ENCODE data around the gene PMM1. TPM values are rescaled to one million over a fixed set of nuclear protein-coding genes. Genes with fewer than 3 reads are reported as not detected.

Gene PMM1
- total RNA-seq, 1 experiment from 2014 or later: 30.5 TPM

DNA sequence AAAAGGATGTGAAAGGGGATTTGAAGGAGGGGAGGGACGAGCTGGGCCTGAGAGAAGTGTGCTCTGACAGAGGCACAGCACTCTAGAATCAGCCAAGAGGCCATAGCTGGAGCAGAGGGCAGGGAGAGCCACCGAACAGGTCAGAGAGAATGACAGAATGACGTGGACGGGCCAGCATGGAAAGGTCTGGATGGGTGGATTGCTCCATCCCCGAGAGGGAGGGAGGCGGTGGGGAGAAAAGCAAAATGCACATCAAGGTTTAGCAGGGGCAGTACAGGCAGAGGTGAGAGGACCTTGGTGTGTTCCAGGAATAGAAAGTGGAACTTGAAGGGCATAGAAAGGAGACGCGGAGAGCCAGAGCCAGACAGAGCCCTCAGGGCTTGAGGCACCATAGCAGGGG lies 6.9 kb downstream of the PMM1 start:
- ChIA-PET CTCF (no interaction called here), POLR2A (no interaction called here)
- Histone ChIP-seq H3K9me3 (ENCODE audit: control insufficient read depth, insufficient read depth, low read depth, low read length) (no peaks in the 10 kb centered on the region), H3K4me1 (ENCODE audit: control insufficient read depth, insufficient read depth, low read length) (peaks cover 2% of the 10 kb centered on the region; the same call in 1 of the 2 replicates), H3K4me3 (ENCODE audit: low read depth in 2 of 2, low read length in 2 of 2) (no peak overlapping the region), H3K27me3 (ENCODE audit: control insufficient read depth, insufficient read depth, low read length) (no peaks in the 10 kb centered on the region), H3K36me3 (ENCODE audit: control insufficient read depth, insufficient read depth, low read length) (no peaks in the 10 kb centered on the region), H3K27ac (ENCODE audit: low read length) (no peak overlapping the region)
- intact Hi-C loops (cut with micrococcal nuclease; ENCODE audit: unreplicated experiment) (no loop called here), in situ Hi-C loops (cut with HindIII; ENCODE audit: low pct_unique_long_range_greater_than_20kb, low sequenced_read_pairs) (no loop called here)
- no TSS peak for BruUV-seq (replicated peaks)
- ATAC-seq (no peak), DNase-seq (ENCODE audit: low read depth, low spot score) (no peak)
- TF ChIP-seq POLR2AphosphoS5 (IDR thresholded peaks at IDR 0.05; ENCODE audit: low read depth, low read length) (no peak), TCF7L2 (IDR thresholded peaks at IDR 0.05; ENCODE audit: low read depth, low read length) (no peak), SIN3A (IDR thresholded peaks at IDR 0.05; ENCODE audit: borderline replicate concordance, insufficient read depth, low read depth, low read length) (no peak)

DNA sequence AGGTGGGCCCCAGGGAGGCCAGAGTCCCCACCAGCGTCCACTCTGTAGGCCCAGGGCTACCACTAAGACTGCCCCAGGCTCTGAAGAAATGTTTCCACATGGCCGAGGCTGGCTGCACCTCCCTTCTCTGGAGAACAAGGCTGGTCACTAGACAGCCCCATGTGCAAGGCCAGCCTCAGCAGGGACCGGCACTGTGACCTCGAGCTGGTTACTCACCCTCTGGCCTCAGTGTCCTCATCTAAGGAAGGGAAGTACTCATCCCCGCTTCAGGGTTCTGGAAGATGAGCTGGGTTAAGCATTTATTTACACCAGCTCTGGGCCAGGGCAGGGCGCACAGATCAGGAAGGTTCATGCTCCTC lies 9.7 kb downstream of the PMM1 start:
- CTCF ChIA-PET: no interaction called here
- no TSS peak for BruUV-seq (replicated peaks)
- Histone ChIP-seq H3K4me1 (ENCODE audit: control insufficient read depth, insufficient read depth, low read length) (no peaks in the 10 kb centered on the region; the same call in 1 of the 2 replicates), H3K27ac (ENCODE audit: low read length) (no peak overlapping the region), H3K36me3 (ENCODE audit: control insufficient read depth, insufficient read depth, low read length) (no peaks in the 10 kb centered on the region), H3K4me3 (ENCODE audit: low read depth in 2 of 2, low read length in 2 of 2) (no peak overlapping the region), H3K9me3 (ENCODE audit: control insufficient read depth, insufficient read depth, low read depth, low read length) (no peaks in the 10 kb centered on the region), H3K27me3 (ENCODE audit: control insufficient read depth, insufficient read depth, low read length) (no peaks in the 10 kb centered on the region)
- no peak for TF ChIP-seq POLR2AphosphoS5 (IDR thresholded peaks at IDR 0.05; ENCODE audit: low read depth, low read length)
- TF ChIP-seq, protein P1, sequence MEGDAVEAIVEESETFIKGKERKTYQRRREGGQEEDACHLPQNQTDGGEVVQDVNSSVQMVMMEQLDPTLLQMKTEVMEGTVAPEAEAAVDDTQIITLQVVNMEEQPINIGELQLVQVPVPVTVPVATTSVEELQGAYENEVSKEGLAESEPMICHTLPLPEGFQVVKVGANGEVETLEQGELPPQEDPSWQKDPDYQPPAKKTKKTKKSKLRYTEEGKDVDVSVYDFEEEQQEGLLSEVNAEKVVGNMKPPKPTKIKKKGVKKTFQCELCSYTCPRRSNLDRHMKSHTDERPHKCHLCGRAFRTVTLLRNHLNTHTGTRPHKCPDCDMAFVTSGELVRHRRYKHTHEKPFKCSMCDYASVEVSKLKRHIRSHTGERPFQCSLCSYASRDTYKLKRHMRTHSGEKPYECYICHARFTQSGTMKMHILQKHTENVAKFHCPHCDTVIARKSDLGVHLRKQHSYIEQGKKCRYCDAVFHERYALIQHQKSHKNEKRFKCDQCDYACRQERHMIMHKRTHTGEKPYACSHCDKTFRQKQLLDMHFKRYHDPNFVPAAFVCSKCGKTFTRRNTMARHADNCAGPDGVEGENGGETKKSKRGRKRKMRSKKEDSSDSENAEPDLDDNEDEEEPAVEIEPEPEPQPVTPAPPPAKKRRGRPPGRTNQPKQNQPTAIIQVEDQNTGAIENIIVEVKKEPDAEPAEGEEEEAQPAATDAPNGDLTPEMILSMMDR (IDR thresholded peaks at IDR 0.05): no peak
- TF ChIP-seq SIN3A (IDR thresholded peaks at IDR 0.05; ENCODE audit: borderline replicate concordance, insufficient read depth, low read depth, low read length): no peak
- TF ChIP-seq TCF7L2 (IDR thresholded peaks at IDR 0.05; ENCODE audit: low read depth, low read length): no peak
- TF ChIP-seq, protein P2, sequence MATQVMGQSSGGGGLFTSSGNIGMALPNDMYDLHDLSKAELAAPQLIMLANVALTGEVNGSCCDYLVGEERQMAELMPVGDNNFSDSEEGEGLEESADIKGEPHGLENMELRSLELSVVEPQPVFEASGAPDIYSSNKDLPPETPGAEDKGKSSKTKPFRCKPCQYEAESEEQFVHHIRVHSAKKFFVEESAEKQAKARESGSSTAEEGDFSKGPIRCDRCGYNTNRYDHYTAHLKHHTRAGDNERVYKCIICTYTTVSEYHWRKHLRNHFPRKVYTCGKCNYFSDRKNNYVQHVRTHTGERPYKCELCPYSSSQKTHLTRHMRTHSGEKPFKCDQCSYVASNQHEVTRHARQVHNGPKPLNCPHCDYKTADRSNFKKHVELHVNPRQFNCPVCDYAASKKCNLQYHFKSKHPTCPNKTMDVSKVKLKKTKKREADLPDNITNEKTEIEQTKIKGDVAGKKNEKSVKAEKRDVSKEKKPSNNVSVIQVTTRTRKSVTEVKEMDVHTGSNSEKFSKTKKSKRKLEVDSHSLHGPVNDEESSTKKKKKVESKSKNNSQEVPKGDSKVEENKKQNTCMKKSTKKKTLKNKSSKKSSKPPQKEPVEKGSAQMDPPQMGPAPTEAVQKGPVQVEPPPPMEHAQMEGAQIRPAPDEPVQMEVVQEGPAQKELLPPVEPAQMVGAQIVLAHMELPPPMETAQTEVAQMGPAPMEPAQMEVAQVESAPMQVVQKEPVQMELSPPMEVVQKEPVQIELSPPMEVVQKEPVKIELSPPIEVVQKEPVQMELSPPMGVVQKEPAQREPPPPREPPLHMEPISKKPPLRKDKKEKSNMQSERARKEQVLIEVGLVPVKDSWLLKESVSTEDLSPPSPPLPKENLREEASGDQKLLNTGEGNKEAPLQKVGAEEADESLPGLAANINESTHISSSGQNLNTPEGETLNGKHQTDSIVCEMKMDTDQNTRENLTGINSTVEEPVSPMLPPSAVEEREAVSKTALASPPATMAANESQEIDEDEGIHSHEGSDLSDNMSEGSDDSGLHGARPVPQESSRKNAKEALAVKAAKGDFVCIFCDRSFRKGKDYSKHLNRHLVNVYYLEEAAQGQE (IDR thresholded peaks at IDR 0.05; ENCODE audit: insufficient read depth in 1 of 2, low read depth in 2 of 2, low read length in 1 of 2): no peak
- ATAC-seq (no peak), DNase-seq (ENCODE audit: low read depth, low spot score) (no peak)
- POLR2A ChIA-PET: no interaction called here
- in situ Hi-C loops (cut with HindIII; ENCODE audit: low pct_unique_long_range_greater_than_20kb, low sequenced_read_pairs): no loop called here
- intact Hi-C loops (cut with micrococcal nuclease; ENCODE audit: unreplicated experiment): no loop called here

DNA sequence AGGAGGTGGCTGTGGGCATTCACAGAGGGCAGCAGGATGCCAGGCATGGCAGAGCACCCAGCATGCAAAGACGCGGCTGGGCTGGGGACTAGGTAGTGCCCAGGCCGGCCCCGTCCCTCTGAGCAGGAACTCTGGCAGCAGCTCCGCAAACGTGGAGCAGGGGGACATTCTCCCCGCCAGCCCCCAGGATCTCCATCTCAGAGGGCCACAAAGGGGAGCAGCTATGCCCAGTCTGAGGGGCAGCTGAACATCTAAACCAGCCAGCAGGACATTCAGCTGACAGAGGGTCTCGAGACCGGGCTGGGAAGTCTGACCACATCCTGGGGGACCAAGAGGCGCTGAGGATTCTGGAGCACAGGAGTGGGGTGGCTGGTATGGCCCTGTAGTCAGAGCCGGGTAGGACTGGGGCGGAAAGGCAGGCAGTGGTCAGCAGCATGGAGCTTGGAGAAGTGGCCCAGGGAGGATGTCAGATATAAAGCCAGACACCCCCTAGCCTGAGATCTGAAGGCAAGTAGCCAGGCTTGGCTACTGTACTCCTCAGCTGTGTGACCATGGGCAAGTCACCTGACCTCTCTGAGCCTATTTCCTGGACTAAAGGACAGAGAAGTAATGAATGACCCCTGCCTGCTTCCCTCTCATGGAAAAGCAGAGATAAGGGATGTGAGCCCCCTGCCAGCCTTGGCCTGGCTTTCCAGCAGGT lies 10.2 kb downstream of the PMM1 start:
- intact Hi-C loops (cut with micrococcal nuclease; ENCODE audit: unreplicated experiment): no loop called here
- CTCF ChIA-PET: no interaction called here
- in situ Hi-C loops (cut with HindIII; ENCODE audit: low pct_unique_long_range_greater_than_20kb, low sequenced_read_pairs): no loop called here
- Histone ChIP-seq H3K27me3 (ENCODE audit: control insufficient read depth, insufficient read depth, low read length) (no peaks in the 10 kb centered on the region), H3K9me3 (ENCODE audit: control insufficient read depth, insufficient read depth, low read depth, low read length) (no peaks in the 10 kb centered on the region), H3K4me1 (ENCODE audit: control insufficient read depth, insufficient read depth, low read length) (no peaks in the 10 kb centered on the region; the same call in 1 of the 2 replicates), H3K4me3 (ENCODE audit: low read depth in 2 of 2, low read length in 2 of 2) (no peak overlapping the region), H3K36me3 (ENCODE audit: control insufficient read depth, insufficient read depth, low read length) (no peaks in the 10 kb centered on the region), H3K27ac (ENCODE audit: low read length) (no peak overlapping the region)
- DNase-seq (ENCODE audit: low read depth, low spot score) (no peak), ATAC-seq (no peak)
- TF ChIP-seq POLR2AphosphoS5 (IDR thresholded peaks at IDR 0.05; ENCODE audit: low read depth, low read length): no peak
- TF ChIP-seq, protein P2 (IDR thresholded peaks at IDR 0.05; ENCODE audit: insufficient read depth in 1 of 2, low read depth in 2 of 2, low read length in 1 of 2): no peak
- TF ChIP-seq TCF7L2 (IDR thresholded peaks at IDR 0.05; ENCODE audit: low read depth, low read length): no peak
- TF ChIP-seq, protein P1 (IDR thresholded peaks at IDR 0.05): no peak
- TF ChIP-seq SIN3A (IDR thresholded peaks at IDR 0.05; ENCODE audit: borderline replicate concordance, insufficient read depth, low read depth, low read length): no peak
- no TSS peak for BruUV-seq (replicated peaks)
- POLR2A ChIA-PET: no interaction called here
